Skeletal muscle cell (primary cell): Measurements from ENCODE around the gene TRIM49C.
"Not testable (repeated sequence)": the region's sequence is repeated elsewhere in the genome, so short reads cannot be mapped to it uniquely, and the experiment has no call there.

Experiments used
- DNase-seq: peaks from one replicate; pipeline ENCODE4 v3.0.0-alpha.2; 2010; ENCODE audit warnings: low read depth
- H3K4me3 ChIP-seq: 2 replicates; pipeline ENCODE4 v1.5.1; 2011; ENCODE audit warnings: low read depth, mild to moderate bottlenecking, control low read depth, low read length, moderate library complexity

TRIM49C gene, protein sequence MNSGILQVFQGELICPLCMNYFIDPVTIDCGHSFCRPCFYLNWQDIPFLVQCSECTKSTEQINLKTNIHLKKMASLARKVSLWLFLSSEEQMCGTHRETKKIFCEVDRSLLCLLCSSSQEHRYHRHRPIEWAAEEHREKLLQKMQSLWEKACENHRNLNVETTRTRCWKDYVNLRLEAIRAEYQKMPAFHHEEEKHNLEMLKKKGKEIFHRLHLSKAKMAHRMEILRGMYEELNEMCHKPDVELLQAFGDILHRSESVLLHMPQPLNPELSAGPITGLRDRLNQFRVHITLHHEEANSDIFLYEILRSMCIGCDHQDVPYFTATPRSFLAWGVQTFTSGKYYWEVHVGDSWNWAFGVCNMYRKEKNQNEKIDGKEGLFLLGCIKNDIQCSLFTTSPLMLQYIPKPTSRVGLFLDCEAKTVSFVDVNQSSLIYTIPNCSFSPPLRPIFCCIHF

GRCh38 chr11:90030806-90031205 is at the start of gene TRIM49C:
TRIM49C (plus strand) TSS chr11:90031106; CDS start chr11:90035212, 4,106 bp downstream.
- not testable (repeated sequence) for DNase-seq, H3K4me3 ChIP-seq

DNA sequence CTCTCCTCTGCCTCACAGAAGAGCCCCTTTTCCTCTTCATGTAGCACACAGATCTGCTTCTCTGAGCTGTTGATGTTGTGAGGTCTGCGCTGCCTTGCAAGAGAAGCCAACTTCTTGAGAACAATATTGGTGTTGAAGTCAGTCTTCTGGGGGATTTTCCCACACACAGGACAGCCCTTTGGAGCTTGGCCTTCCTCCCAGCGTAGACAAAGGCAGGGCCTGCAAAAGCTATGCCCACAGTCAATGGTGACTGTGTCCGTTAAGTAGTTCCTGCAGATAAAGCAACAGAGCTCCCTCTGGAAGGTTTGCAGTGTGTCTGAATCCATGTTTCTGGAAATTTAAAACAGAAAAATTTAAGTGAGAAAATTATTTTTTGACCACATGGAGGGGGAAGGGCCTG is 6.7 kb upstream of the TRIM49C start:
- H3K4me3 ChIP-seq, DNase-seq: not testable (repeated sequence)

- not testable (repeated sequence) for DNase-seq, H3K4me3 ChIP-seq
Observed at GRCh38 chr11:90051591-90052209, 20.8 kb downstream of the TRIM49C start.

DNA sequence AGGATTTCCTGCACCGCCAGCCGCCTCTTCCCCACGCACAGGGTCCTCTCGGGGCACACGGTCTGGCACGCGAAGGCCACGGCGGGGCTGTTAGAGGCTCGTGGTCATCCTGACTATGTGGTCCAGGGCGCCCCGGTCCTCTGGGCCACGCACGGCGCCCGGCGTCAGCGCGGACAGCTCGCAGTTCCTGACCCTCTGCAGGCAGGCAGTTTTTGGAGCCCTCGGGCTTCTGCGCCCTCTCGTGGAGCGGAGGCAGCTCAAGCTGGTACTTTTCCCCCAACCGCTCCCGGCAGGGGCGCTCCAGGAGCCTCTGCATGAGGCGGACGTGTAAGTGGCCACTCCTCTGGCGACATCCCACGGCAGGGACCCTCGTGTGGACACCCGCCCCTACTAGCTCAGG is 21.4 kb downstream of the TRIM49C start:
- DNase-seq, H3K4me3 ChIP-seq: not testable (repeated sequence)

GRCh38 chr11:90053545-90053944 is 22.6 kb downstream of the TRIM49C start:
- not testable (repeated sequence) for DNase-seq, H3K4me3 ChIP-seq

GRCh38 chr11:90085650-90086049 is 54.7 kb downstream of the TRIM49C start, which contains the start of gene UBTFL1:
UBTFL1 (plus strand) TSS chr11:90085950; CDS start chr11:90085950, 0 bp downstream.
- not testable (repeated sequence) for DNase-seq, H3K4me3 ChIP-seq

GRCh38 chr11:90088731-90089130 is 57.8 kb downstream of the TRIM49C start:
- H3K4me3 ChIP-seq, DNase-seq: not testable (repeated sequence)
